Progenitor cell of endocrine pancreas (in vitro differentiated cells): Measurements from ENCODE around the gene NKAPL. TPM values are rescaled to one million over a fixed set of nuclear protein-coding genes. Genes with fewer than 3 reads are reported as not detected.
A peak's percentile ranks its signal among the peaks of the same experiment; 100 is the strongest.

ENCODE experiments used
- DNase-seq: peaks from one replicate; pipeline ENCODE4 v3.0.0; 2021; ENCODE audit warnings: low spot score; ENCODE audit not compliant: unreplicated experiment
- H3K27ac Mint-ChIP-seq: 2 replicates; pipeline ENCODE4 v1.8.0; 2021; ENCODE audit warnings: mild to moderate bottlenecking, moderate library complexity, mixed read lengths
- H3K27me3 Mint-ChIP-seq: 2 replicates; pipeline ENCODE4 v1.8.0; 2021; ENCODE audit warnings: mixed read lengths
- H3K36me3 Mint-ChIP-seq: 2 replicates; pipeline ENCODE4 v1.8.0; 2022; ENCODE audit warnings: mixed read lengths; ENCODE audit not compliant: insufficient read depth
- H3K4me1 Mint-ChIP-seq: 2 replicates; pipeline ENCODE4 v1.8.0; 2021; ENCODE audit warnings: low read depth, mixed read lengths
- H3K4me3 Mint-ChIP-seq: 2 replicates; pipeline ENCODE4 v1.8.0; 2021; ENCODE audit warnings: low read depth, mild to moderate bottlenecking, moderate library complexity, mixed read lengths
- H3K9me3 Mint-ChIP-seq: 2 replicates; pipeline ENCODE4 v1.8.0; 2021; ENCODE audit warnings: low read depth, mixed read lengths
- CTCF ChIP-seq: fragments of 200-600 bp; sonication (generic); IDR thresholded peaks from one replicate; pipeline ENCODE4 v1.5.0; 2021; ENCODE audit warnings: antibody characterized with exemption, mild to moderate bottlenecking; ENCODE audit not compliant: unreplicated experiment
- long read RNA-seq: library from polyadenylated mRNA; unstranded; transcript quantifications from one replicate; pipeline ENCODE4 v2.0.0, GENCODE V29; 2020
- total RNA-seq: library from RNA; stranded (reverse); gene quantifications from 2 replicates; pipeline ENCODE4 v1.2.1, GENCODE V29; 2021

NKAPL gene
- 0.24 TPM in 1 of 2 replicates, not detected in the other for total RNA-seq
- long read RNA-seq = 0 reads

- H3K4me1 Mint-ChIP-seq = no peaks in the 10 kb centered on the region
- H3K27me3 Mint-ChIP-seq = peaks cover 18% of the 10 kb centered on the region
- no peaks in the 10 kb centered on the region for H3K36me3 Mint-ChIP-seq
- H3K4me3 Mint-ChIP-seq = no peak within 1 kb of the TSS
- no peak within 1 kb of the TSS for H3K27ac Mint-ChIP-seq
- TF ChIP-seq CTCF = no peak
- no peak for DNase-seq
- H3K9me3 Mint-ChIP-seq = no peaks in the 10 kb centered on the region
Measured at GRCh38 chr6:28258877-28259777, at the start of gene NKAPL. Gene NKAPL, plus strand, starts transcription at chr6:28259297. Its CDS starts 75 bp downstream, at chr6:28259372.

- DNase-seq = no peak
- Mint-ChIP-seq H3K9me3 (peaks cover under 1% of the 10 kb centered on the region), H3K27me3 (peaks cover 92% of the 10 kb centered on the region), H3K4me1 (peaks cover 10% of the 10 kb centered on the region), H3K27ac (no peak overlapping the region), H3K36me3 (no peaks in the 10 kb centered on the region), H3K4me3 (no peak overlapping the region)
- TF ChIP-seq CTCF = no peak
Measured at GRCh38 chr6:28209753-28210535, 49.2 kb upstream of the NKAPL start.

- Mint-ChIP-seq H3K4me1 (peaks cover 10% of the 10 kb centered on the region), H3K36me3 (no peaks in the 10 kb centered on the region), H3K27me3 (peaks cover 90% of the 10 kb centered on the region), H3K9me3 (peaks cover 5% of the 10 kb centered on the region), H3K27ac (no peak overlapping the region), H3K4me3 (peak overlapping the region; percentile 51)
- TF ChIP-seq CTCF = no peak
- DNase-seq = no peak
Measured at GRCh38 chr6:28211840-28212509, 47.1 kb upstream of the NKAPL start.

GRCh38 chr6:28212510-28213212, 46.4 kb upstream of the NKAPL start:
- H3K4me3 Mint-ChIP-seq = peak overlapping the region; percentile 51
- peak overlapping the region; percentile 71 for H3K27ac Mint-ChIP-seq
- no peak for DNase-seq
- H3K27me3 Mint-ChIP-seq = peaks cover 83% of the 10 kb centered on the region
- TF ChIP-seq CTCF = no peak
- H3K36me3 Mint-ChIP-seq = no peaks in the 10 kb centered on the region
- H3K4me1 Mint-ChIP-seq = peaks cover 6% of the 10 kb centered on the region
- H3K9me3 Mint-ChIP-seq = peaks cover 5% of the 10 kb centered on the region
